PC-3 (cell line): ENCODE results near the gene P2RX2. TPM values are rescaled to one million over a fixed set of nuclear protein-coding genes. Genes with fewer than 3 reads are reported as not detected.
"Not testable (repeated sequence)": the region's sequence is repeated elsewhere in the genome, so short reads cannot be mapped to it uniquely, and the experiment has no call there.

Experiments
- ATAC-seq: fragments of 200-7000 bp; cut with Tn5 transposase; 2 replicates; pipeline ENCODE4 v1.9.1; 2020; ENCODE audit warnings: mild to moderate bottlenecking, moderate library complexity
- BruUV-seq: library from RNA; stranded (reverse); fragments of 400-500 nt; replicated peaks from 2 replicates; lab custom pipeline; 2021; lab: Mats Ljungman, UMichigan
- CTCF ChIA-PET: fragments of 300-600 bp; sonication (Branson Sonifier 250); formaldehyde crosslinking; loops from one replicate; lab custom pipeline; 2022; ENCODE audit warnings: antibody characterized with exemption; lab: Charles Lee
- POLR2A ChIA-PET: fragments of 300-600 bp; sonication (Branson Sonifier 250); formaldehyde crosslinking; loops from one replicate; lab custom pipeline; 2022; ENCODE audit warnings: antibody characterized with exemption; ENCODE audit not compliant: unreplicated experiment; lab: Charles Lee
- DNase-seq: peaks from one replicate; pipeline ENCODE4 v3.0.0-alpha.2; 2015
- H2AFZ ChIP-seq: fragments of 300-600 bp; sonication (generic); 2 replicates; pipeline ENCODE4 v1.6.0; 2016; ENCODE audit warnings: antibody characterized with exemption, low read length
- H3F3A ChIP-seq: fragments of 300-600 bp; sonication (generic); one replicate; pipeline ENCODE4 v1.6.0; 2017; ENCODE audit warnings: antibody characterized with exemption, low read length, control low read depth, mild to moderate bottlenecking; ENCODE audit not compliant: unreplicated experiment
- H3K27ac ChIP-seq: fragments of 300-600 bp; sonication (generic); 2 replicates; pipeline ENCODE4 v1.5.1; 2016; ENCODE audit warnings: mild to moderate bottlenecking, low read length
- H3K27me3 ChIP-seq: fragments of 300-600 bp; sonication (generic); 2 replicates; pipeline ENCODE4 v1.6.1; 2016; ENCODE audit warnings: low read length, mixed read lengths
- H3K36me3 ChIP-seq: fragments of 300-600 bp; sonication (generic); 2 replicates; pipeline ENCODE4 v1.6.1; 2016; ENCODE audit warnings: low read depth, mixed run types, low read length, mixed read lengths
- H3K4me1 ChIP-seq: fragments of 300-600 bp; sonication (generic); 2 replicates; pipeline ENCODE4 v1.5.1; 2016; ENCODE audit warnings: low read length; ENCODE audit not compliant: insufficient read depth
- H3K4me2 ChIP-seq: fragments of 300-600 bp; sonication (generic); 2 replicates; pipeline ENCODE4 v1.6.0; 2016; ENCODE audit warnings: low read length
- H3K4me3 ChIP-seq: fragments of 300-600 bp; sonication (generic); 2 replicates; pipeline ENCODE4 v1.5.1; 2016; ENCODE audit warnings: mild to moderate bottlenecking, low read length, mixed read lengths
- H3K79me2 ChIP-seq: fragments of 300-600 bp; sonication (generic); 2 replicates; pipeline ENCODE4 v1.6.1; 2017; ENCODE audit warnings: low read length, mixed read lengths
- H3K9ac ChIP-seq: fragments of 300-600 bp; sonication (generic); 2 replicates; pipeline ENCODE4 v1.6.0; 2016; ENCODE audit warnings: mild to moderate bottlenecking, low read length
- H3K9me2 ChIP-seq: fragments of 300-600 bp; sonication (generic); replicated peaks from 2 replicates; pipeline ENCODE4 v1.6.1; 2016; ENCODE audit warnings: mixed run types, low read length, mixed read lengths
- H3K9me3 ChIP-seq: fragments of 300-600 bp; sonication (generic); 2 replicates; pipeline ENCODE4 v1.6.1; 2016; ENCODE audit warnings: low read length, mixed read lengths
- H4K20me1 ChIP-seq: fragments of 300-600 bp; sonication (generic); 2 replicates; pipeline ENCODE4 v1.6.1; 2016; ENCODE audit warnings: low read length, mixed read lengths
- CTCF ChIP-seq: fragments of 300-600 bp; sonication (generic); conservative IDR thresholded peaks from 2 replicates; pipeline ENCODE4 v1.5.1; 2017; ENCODE audit warnings: antibody characterized with exemption, low read depth, mild to moderate bottlenecking, low read length
- EZH2 ChIP-seq: fragments of 300-600 bp; sonication (generic); IDR thresholded peaks from one replicate; pipeline ENCODE4 v1.6.1; 2017; ENCODE audit warnings: antibody characterized with exemption, mild to moderate bottlenecking, low read length; ENCODE audit not compliant: unreplicated experiment
- EZH2phosphoT487 ChIP-seq: fragments of 300-600 bp; sonication (generic); IDR thresholded peaks from 2 replicates; pipeline ENCODE4 v1.6.1; 2018; ENCODE audit warnings: mild to moderate bottlenecking, antibody characterized with exemption, low read length, borderline replicate concordance
- intact Hi-C: fragments of 100-400 bp; cut with micrococcal nuclease; formaldehyde crosslinking; loops from 2 replicates; pipeline ENCODE4 v1.9.0; 2023
- total RNA-seq: library from RNA; depleted of rRNA; stranded (reverse); fragments of >200 nt; gene quantifications from 2 replicates; pipeline ENCODE4 v1.2.3, GENCODE V29; 2014

Gene P2RX2
- total RNA-seq, 1 experiment from 2014 or later = not detected

GRCh38 chr12:132597333-132598316 lies 21.0 kb upstream of the P2RX2 start:
- ATAC-seq (no peak), DNase-seq (peak; percentile 49)
- intact Hi-C loops = loop anchor here (10.0 kb wide), 1 partner anchor 73 kb away; no protein-coding TSS in a partner anchor
- Histone ChIP-seq H3K9me3 (no peaks in the 10 kb centered on the region), H3F3A (no peaks in the 10 kb centered on the region), H3K4me3 (peak overlapping the region; percentile 69), H3K9ac (no peak overlapping the region), H3K9me2 (no peaks in the 10 kb centered on the region), H3K4me2 (peak overlapping the region; percentile 84), H3K27me3 (peaks cover under 1% of the 10 kb centered on the region; the same call in 1 of the 2 replicates), H3K79me2 (no peaks in the 10 kb centered on the region), H3K27ac (no peak overlapping the region), H4K20me1 (no peaks in the 10 kb centered on the region), H3K36me3 (no peaks in the 10 kb centered on the region), H3K4me1 (peaks cover 19% of the 10 kb centered on the region), H2AFZ (peak overlapping the region; percentile 44)
- POLR2A ChIA-PET = no interaction called here
- TF ChIP-seq EZH2phosphoT487 (no peak), CTCF (no peak)
- no TSS peak for BruUV-seq
- CTCF ChIA-PET = no interaction called here

- H3K36me3 ChIP-seq, ATAC-seq, H4K20me1 ChIP-seq, DNase-seq, H3K27ac ChIP-seq, H3K9ac ChIP-seq, BruUV-seq, H3K79me2 ChIP-seq, H3F3A ChIP-seq, H3K9me3 ChIP-seq, H3K9me2 ChIP-seq: not testable (repeated sequence)
- Histone ChIP-seq H3K4me2 (peak overlapping the region; percentile 83), H2AFZ (peak overlapping the region; percentile 81; the same call in 1 of the 2 replicates), H3K4me3 (peak overlapping the region; percentile 58), H3K4me1 (peaks cover 13% of the 10 kb centered on the region), H3K27me3 (peaks cover 19% of the 10 kb centered on the region)
- ChIA-PET CTCF (interaction anchor here (0.7 kb wide), 1 partner anchor 15 kb away, joined by 6 read pairs; no protein-coding TSS in a partner anchor), POLR2A (interaction anchor here (0.6 kb wide), 1 partner anchor 462 kb away, joined by 5 read pairs; no protein-coding TSS in a partner anchor)
- intact Hi-C loops = loop anchor here (10.0 kb wide), 1 partner anchor 75 kb away; no protein-coding TSS in a partner anchor
These were observed 19.1 kb upstream of the P2RX2 start for GRCh38 chr12:132599502-132599901.

- CTCF ChIA-PET = interaction anchor here (0.6 to 1.1 kb wide), 3 partner anchors 15 to 38 kb away, joined by 4 to 6 read pairs (median 4); no protein-coding TSS in a partner anchor
- no peaks in the 10 kb centered on the region for H3K9me2 ChIP-seq
- POLR2A ChIA-PET = no interaction called here
- no peaks in the 10 kb centered on the region for H3F3A ChIP-seq
- peak; percentile 76 for DNase-seq
- H3K9ac ChIP-seq = peak overlapping the region; percentile 19
- peak; percentile 76 for ATAC-seq
- no peaks in the 10 kb centered on the region for H3K79me2 ChIP-seq
- TF ChIP-seq EZH2phosphoT487 (no peak), CTCF (peak; percentile 93), EZH2 (no peak)
- intact Hi-C loops = loop anchor here (1.0 kb wide), 2 partner anchors 15 to 38 kb away; no protein-coding TSS in a partner anchor
- no peaks in the 10 kb centered on the region for H3K36me3 ChIP-seq
- H3K27ac ChIP-seq = no peak overlapping the region
- H4K20me1 ChIP-seq = no peaks in the 10 kb centered on the region
- H3K9me3 ChIP-seq = no peaks in the 10 kb centered on the region
- no TSS peak for BruUV-seq
- H3K4me3 ChIP-seq = peak overlapping the region; percentile 58
- H2AFZ ChIP-seq = peak overlapping the region; percentile 81
- H3K4me2 ChIP-seq = peak overlapping the region; percentile 83
- H3K4me1 ChIP-seq = peaks cover 13% of the 10 kb centered on the region
- peaks cover 23% of the 10 kb centered on the region for H3K27me3 ChIP-seq
These were observed 18.2 kb upstream of the P2RX2 start for GRCh38 chr12:132600048-132601032.
